Measurements from ENCODE around the gene CXCL9.
"Not testable (repeated sequence)": the region's sequence is repeated elsewhere in the genome, so short reads cannot be mapped to it uniquely, and the experiment has no call there.

The CXCL9 gene

DNA sequence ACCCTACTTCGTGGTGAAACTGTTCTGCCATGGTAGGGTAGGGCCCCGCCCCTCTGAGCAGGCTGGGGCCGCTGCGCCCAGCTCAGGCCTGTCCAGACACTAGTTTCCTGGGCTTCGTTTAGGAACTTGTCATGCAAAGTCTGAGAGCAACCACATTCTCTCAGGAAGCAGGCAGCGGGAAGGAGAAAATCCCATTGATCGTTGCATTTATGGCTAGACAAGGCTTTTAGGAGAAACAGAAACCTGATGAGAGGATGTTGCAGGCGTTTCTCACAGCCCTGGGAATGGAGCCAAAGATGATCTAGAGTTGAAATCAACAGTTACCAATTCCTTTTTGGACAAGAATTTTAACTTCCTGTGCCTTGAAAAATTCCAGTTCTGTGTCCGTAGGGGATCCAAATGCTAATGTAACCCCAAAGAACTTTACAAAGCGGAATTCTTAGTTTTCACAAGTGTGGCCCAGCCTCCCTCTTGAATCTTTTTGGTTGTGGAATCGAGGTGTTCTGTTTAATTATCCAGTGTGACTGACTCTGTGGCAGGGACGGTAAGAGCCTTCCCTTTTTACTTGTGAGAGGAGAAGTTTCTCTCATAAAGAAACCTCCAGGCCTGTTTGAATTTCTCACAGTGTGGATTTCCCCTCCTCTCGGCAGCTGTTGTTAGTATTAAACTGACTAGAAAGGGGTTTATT lies 4.5 kb upstream of the CXCL9 start:
- Histone ChIP-seq H3K36me3 (ENCODE audit: control insufficient read depth, insufficient read depth, low read length) (no peaks in the 10 kb centered on the region), H3K27ac (ENCODE audit: low read depth, low read length) (no peak overlapping the region), H3K9ac (ENCODE audit: low read length) (no peak overlapping the region), H3K9me3 (ENCODE audit: control insufficient read depth, insufficient read depth, low read depth, low read length) (no peaks in the 10 kb centered on the region), H3K4me3 (ENCODE audit: low read depth, low read length) (no peak overlapping the region), H3K27me3 (ENCODE audit: control insufficient read depth, insufficient read depth, low read length) (no peaks in the 10 kb centered on the region), H3K4me1 (ENCODE audit: control insufficient read depth, insufficient read depth, low read length) (peaks cover 13% of the 10 kb centered on the region)

- Histone ChIP-seq H3K4me1 (ENCODE audit: control insufficient read depth, insufficient read depth, low read length) (peaks cover 10% of the 10 kb centered on the region), H3K9ac (ENCODE audit: low read length) (no peak overlapping the region), H3K27ac (ENCODE audit: low read depth, low read length) (no peak overlapping the region), H3K36me3 (ENCODE audit: control insufficient read depth, insufficient read depth, low read length) (no peaks in the 10 kb centered on the region), H3K4me3 (ENCODE audit: low read depth, low read length) (no peak overlapping the region), H3K27me3 (ENCODE audit: control insufficient read depth, insufficient read depth, low read length) (no peaks in the 10 kb centered on the region), H3K9me3 (ENCODE audit: control insufficient read depth, insufficient read depth, low read depth, low read length) (no peaks in the 10 kb centered on the region)
These were observed 3.8 kb upstream of the CXCL9 start for GRCh38 chr4:76011018-76011670.

DNA sequence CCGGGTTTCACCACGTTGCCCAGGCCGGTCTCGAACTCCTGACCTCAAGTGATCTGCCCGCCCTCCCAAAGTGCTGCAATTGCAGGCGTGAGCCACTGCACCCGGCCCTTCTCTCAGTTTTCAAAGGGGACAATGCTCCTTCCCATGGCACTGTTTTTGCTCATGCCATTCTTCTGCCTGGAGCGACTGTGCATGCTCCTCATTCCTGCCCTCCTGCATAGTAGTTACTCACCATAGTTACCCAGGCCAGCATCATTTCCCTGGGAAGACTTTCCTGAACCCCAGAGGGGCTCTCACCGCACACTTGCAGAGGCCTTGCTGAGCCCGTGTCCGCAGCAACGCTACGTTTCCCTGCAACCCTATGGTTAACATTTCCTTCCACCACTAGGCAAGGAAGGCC lies 3.3 kb upstream of the CXCL9 start:
- Histone ChIP-seq H3K4me3 (ENCODE audit: low read depth, low read length) (no peak overlapping the region), H3K36me3 (ENCODE audit: control insufficient read depth, insufficient read depth, low read length) (no peaks in the 10 kb centered on the region), H3K9ac (ENCODE audit: low read length) (no peak overlapping the region), H3K27me3 (ENCODE audit: control insufficient read depth, insufficient read depth, low read length) (no peaks in the 10 kb centered on the region), H3K9me3 (ENCODE audit: control insufficient read depth, insufficient read depth, low read depth, low read length) (no peaks in the 10 kb centered on the region), H3K4me1 (ENCODE audit: control insufficient read depth, insufficient read depth, low read length) (peaks cover 10% of the 10 kb centered on the region), H3K27ac (ENCODE audit: low read depth, low read length) (no peak overlapping the region)

DNA sequence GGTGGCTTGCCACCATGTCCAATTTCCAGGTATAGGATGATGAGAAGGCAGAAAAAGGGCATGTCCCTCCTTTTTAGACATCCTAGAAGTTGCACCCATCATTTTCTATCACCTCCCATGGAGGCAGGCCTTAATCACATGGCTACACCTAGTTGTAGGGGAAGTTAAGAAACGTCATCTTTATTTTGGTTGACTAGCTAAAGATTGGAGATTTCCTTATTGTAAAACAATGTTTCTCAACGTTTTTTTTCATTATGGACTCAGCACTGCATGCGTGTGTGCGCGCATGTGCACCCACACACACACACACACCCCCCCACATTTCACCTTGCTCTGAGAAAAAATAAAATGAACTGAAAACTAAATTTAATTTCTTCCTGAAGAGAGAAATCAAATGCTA lies 2.0 kb upstream of the CXCL9 start:
- H3K36me3 ChIP-seq (ENCODE audit: control insufficient read depth, insufficient read depth, low read length): no peaks in the 10 kb centered on the region
- no peak overlapping the region for H3K27ac ChIP-seq (ENCODE audit: low read depth, low read length)
- no peaks in the 10 kb centered on the region for H3K9me3 ChIP-seq (ENCODE audit: control insufficient read depth, insufficient read depth, low read depth, low read length)
- H3K27me3 ChIP-seq (ENCODE audit: control insufficient read depth, insufficient read depth, low read length): no peaks in the 10 kb centered on the region
- H3K4me1 ChIP-seq (ENCODE audit: control insufficient read depth, insufficient read depth, low read length): peaks cover 10% of the 10 kb centered on the region
- H3K4me3 ChIP-seq (ENCODE audit: low read depth, low read length): no peak overlapping the region
- H3K9ac ChIP-seq (ENCODE audit: low read length): no peak overlapping the region

DNA sequence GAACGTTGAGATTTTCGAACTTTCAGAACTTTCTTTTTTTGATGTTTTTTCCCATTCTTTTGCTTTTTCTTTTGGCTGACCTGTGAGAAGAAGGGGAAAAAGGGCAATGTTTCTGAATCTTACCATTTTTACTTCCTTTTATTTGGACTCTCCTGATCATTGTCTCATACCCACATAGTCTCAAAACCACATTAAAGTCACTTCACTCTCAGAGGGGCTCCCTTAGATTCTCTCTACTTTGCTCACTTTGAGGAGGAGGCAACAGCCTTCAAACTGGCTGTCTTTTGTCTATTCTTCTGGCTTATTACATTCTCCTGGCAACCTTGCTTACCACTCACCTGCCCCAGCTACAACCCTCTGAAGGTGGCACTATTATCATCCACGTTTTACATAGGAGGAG lies 3.7 kb downstream of the CXCL9 start:
- H3K4me3 ChIP-seq (ENCODE audit: low read depth, low read length): no peak overlapping the region
- H3K9me3 ChIP-seq (ENCODE audit: control insufficient read depth, insufficient read depth, low read depth, low read length): no peaks in the 10 kb centered on the region
- no peak overlapping the region for H3K9ac ChIP-seq (ENCODE audit: low read length)
- no peaks in the 10 kb centered on the region; the same call in 1 of the 2 replicates for H3K27me3 ChIP-seq (ENCODE audit: control insufficient read depth, insufficient read depth, low read length)
- H3K36me3 ChIP-seq (ENCODE audit: control insufficient read depth, insufficient read depth, low read length): no peaks in the 10 kb centered on the region
- no peaks in the 10 kb centered on the region for H3K4me1 ChIP-seq (ENCODE audit: control insufficient read depth, insufficient read depth, low read length)
- no peak overlapping the region for H3K27ac ChIP-seq (ENCODE audit: low read depth, low read length)

DNA sequence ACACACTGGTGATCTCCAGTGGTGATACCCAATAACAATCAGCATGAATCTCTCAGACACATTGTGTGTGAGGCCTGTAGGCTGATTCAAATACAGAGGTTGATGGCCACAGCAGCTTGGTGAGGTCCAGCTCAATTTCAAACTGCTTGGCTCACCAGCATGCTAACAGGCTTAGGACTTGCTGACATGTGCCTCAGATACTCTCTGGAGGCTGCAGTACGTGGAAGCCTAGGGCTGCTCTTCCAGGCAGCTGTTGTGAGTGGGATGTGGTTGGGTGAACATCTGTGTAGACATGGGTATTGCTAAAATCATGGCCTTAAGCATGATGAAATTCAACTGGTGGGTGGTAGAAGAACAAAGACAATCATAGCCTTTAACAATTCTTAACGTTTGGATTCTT lies 4.3 kb downstream of the CXCL9 start:
- Histone ChIP-seq H3K4me1 (ENCODE audit: control insufficient read depth, insufficient read depth, low read length) (no peaks in the 10 kb centered on the region), H3K27me3 (ENCODE audit: control insufficient read depth, insufficient read depth, low read length) (no peaks in the 10 kb centered on the region; the same call in 1 of the 2 replicates), H3K9me3 (ENCODE audit: control insufficient read depth, insufficient read depth, low read depth, low read length) (no peaks in the 10 kb centered on the region), H3K27ac (ENCODE audit: low read depth, low read length) (no peak overlapping the region), H3K9ac (ENCODE audit: low read length) (no peak overlapping the region), H3K4me3 (ENCODE audit: low read depth, low read length) (no peak overlapping the region), H3K36me3 (ENCODE audit: control insufficient read depth, insufficient read depth, low read length) (no peaks in the 10 kb centered on the region)

DNA sequence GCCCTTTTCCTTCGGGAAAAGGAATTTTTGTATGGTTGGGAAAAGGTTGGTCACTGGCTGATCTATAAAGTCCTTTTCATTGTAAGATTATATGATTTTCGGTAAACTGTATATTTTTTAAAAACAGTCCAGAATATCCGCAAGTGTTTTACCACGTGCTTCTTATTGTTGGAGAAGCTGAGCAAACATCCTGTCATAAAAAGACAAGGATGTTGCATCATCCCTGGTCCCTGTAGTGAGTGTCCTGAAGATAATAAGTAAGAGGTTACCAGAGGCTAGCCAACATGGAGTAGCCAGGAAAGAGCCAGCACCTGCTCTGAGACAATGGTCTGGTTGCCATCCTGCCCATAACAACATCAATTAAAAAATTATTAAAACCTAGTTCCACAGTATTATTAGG lies 5.1 kb downstream of the CXCL9 start:
- no peaks in the 10 kb centered on the region for H3K4me1 ChIP-seq (ENCODE audit: control insufficient read depth, insufficient read depth, low read length)
- H3K27ac ChIP-seq (ENCODE audit: low read depth, low read length): no peak overlapping the region
- no peaks in the 10 kb centered on the region for H3K9me3 ChIP-seq (ENCODE audit: control insufficient read depth, insufficient read depth, low read depth, low read length)
- no peaks in the 10 kb centered on the region for H3K36me3 ChIP-seq (ENCODE audit: control insufficient read depth, insufficient read depth, low read length)
- H3K4me3 ChIP-seq (ENCODE audit: low read depth, low read length): no peak overlapping the region
- H3K9ac ChIP-seq (ENCODE audit: low read length): no peak overlapping the region
- no peaks in the 10 kb centered on the region; the same call in 1 of the 2 replicates for H3K27me3 ChIP-seq (ENCODE audit: control insufficient read depth, insufficient read depth, low read length)

DNA sequence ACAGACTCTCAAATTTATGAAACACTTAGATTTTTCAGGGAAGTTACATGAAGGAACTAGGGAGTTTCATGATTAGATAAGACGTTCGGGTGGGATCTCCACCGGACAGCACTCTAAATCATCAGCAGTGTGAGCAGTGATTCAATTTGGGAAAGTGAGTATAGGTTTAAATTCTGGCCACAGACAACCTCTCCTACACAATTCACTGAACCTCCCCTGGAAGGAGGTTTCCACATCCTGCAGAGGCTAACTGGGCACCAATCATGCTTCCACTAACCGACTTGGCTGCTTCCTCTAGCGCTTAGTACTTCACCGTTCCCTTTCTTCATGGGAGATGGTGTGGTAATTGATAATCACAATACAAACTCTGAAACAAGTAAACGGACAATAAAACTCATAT lies 5.6 kb downstream of the CXCL9 start:
- Histone ChIP-seq H3K36me3 (ENCODE audit: control insufficient read depth, insufficient read depth, low read length) (no peaks in the 10 kb centered on the region), H3K9me3 (ENCODE audit: control insufficient read depth, insufficient read depth, low read depth, low read length) (no peaks in the 10 kb centered on the region), H3K4me3 (ENCODE audit: low read depth, low read length) (no peak overlapping the region), H3K9ac (ENCODE audit: low read length) (no peak overlapping the region), H3K4me1 (ENCODE audit: control insufficient read depth, insufficient read depth, low read length) (no peaks in the 10 kb centered on the region), H3K27me3 (ENCODE audit: control insufficient read depth, insufficient read depth, low read length) (no peaks in the 10 kb centered on the region; the same call in 1 of the 2 replicates), H3K27ac (ENCODE audit: low read depth, low read length) (no peak overlapping the region)

- no peak overlapping the region for H3K27ac ChIP-seq (ENCODE audit: low read depth, low read length)
- H3K27me3 ChIP-seq (ENCODE audit: control insufficient read depth, insufficient read depth, low read length): no peaks in the 10 kb centered on the region; the same call in 1 of the 2 replicates
- H3K4me3 ChIP-seq (ENCODE audit: low read depth, low read length): no peak overlapping the region
- no peaks in the 10 kb centered on the region for H3K9me3 ChIP-seq (ENCODE audit: control insufficient read depth, insufficient read depth, low read depth, low read length)
- H3K9ac ChIP-seq (ENCODE audit: low read length): no peak overlapping the region
- no peaks in the 10 kb centered on the region for H3K36me3 ChIP-seq (ENCODE audit: control insufficient read depth, insufficient read depth, low read length)
- no peaks in the 10 kb centered on the region for H3K4me1 ChIP-seq (ENCODE audit: control insufficient read depth, insufficient read depth, low read length)
These were observed 7.0 kb downstream of the CXCL9 start for GRCh38 chr4:76000279-76000678.

DNA sequence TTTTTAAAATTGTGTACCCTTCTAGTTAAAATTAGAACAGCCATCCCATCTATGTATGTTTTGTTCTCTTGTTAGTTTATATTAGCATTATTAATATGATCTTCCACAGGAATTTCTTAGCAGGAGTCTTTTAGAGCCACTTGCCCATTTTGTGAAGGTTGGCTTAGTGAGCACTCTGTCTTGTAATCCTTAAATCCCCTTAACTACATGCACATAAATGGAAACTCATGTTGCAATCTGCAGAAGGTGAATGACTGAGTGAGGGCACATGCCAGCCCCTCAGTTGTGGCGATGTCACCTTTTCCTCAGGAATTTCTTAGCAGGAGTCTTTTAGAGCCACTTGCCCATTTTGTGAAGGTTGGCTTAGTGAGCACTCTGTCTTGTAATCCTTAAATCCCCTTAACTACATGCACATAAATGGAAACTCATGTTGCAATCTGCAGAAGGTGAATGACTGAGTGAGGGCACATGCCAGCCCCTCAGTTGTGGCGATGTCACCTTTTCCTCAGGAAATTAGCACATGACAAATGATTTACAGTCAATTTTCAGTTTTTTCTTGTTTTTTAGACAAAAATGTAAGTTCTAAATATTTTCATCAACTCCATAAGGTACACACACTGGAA lies 8.7 kb downstream of the CXCL9 start:
- H3K9me3 ChIP-seq (ENCODE audit: control insufficient read depth, insufficient read depth, low read depth, low read length); H3K27me3 ChIP-seq (ENCODE audit: control insufficient read depth, insufficient read depth, low read length); H3K9ac ChIP-seq (ENCODE audit: low read length); H3K4me3 ChIP-seq (ENCODE audit: low read depth, low read length); H3K4me1 ChIP-seq (ENCODE audit: control insufficient read depth, insufficient read depth, low read length); H3K27ac ChIP-seq (ENCODE audit: low read depth, low read length); H3K36me3 ChIP-seq (ENCODE audit: control insufficient read depth, insufficient read depth, low read length): not testable (repeated sequence)

DNA sequence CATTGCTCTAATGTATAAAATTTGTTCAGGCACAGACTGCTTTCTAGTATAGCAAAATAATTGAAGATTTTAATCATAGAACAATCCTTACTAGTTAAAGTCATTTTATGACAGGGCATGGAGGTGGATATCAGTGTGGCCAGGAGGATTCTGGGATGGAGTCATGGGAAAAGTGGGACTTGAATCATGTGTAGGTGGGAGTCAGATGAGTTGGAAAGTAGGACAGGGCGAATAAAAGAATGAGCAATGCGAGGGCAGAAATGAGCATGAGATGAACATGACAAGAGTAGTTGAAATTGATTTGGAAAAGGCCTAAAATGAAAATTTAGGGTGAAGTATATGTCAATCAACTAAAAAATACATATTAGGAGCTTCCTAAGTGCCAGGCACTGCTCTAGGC lies 9.4 kb downstream of the CXCL9 start:
- Histone ChIP-seq H3K27ac (ENCODE audit: low read depth, low read length) (no peak overlapping the region), H3K4me1 (ENCODE audit: control insufficient read depth, insufficient read depth, low read length) (no peaks in the 10 kb centered on the region), H3K4me3 (ENCODE audit: low read depth, low read length) (no peak overlapping the region), H3K9ac (ENCODE audit: low read length) (no peak overlapping the region), H3K27me3 (ENCODE audit: control insufficient read depth, insufficient read depth, low read length) (no peaks in the 10 kb centered on the region), H3K9me3 (ENCODE audit: control insufficient read depth, insufficient read depth, low read depth, low read length) (no peaks in the 10 kb centered on the region), H3K36me3 (ENCODE audit: control insufficient read depth, insufficient read depth, low read length) (no peaks in the 10 kb centered on the region)
